HEK293 (cell line): ENCODE data around the gene BHMT2.

Source experiments
- AEBP2 ChIP-seq: fragments of 450-650 bp; formaldehyde crosslinking; IDR thresholded peaks from 2 replicates; pipeline ENCODE4 v1.5.1; 2016; ENCODE audit warnings: missing biosample characterization, missing genetic modification characterization, borderline replicate concordance
- ATF2 ChIP-seq: fragments of 450-650 bp; formaldehyde crosslinking; IDR thresholded peaks from 2 replicates; pipeline ENCODE4 v1.5.1; 2016; ENCODE audit warnings: missing biosample characterization, missing genetic modification characterization, low read depth
- BCL6B ChIP-seq: fragments of 450-650 bp; formaldehyde crosslinking; IDR thresholded peaks from 2 replicates; pipeline ENCODE4 v1.5.1; 2017; ENCODE audit warnings: missing biosample characterization, missing genetic modification characterization
- GLI2 ChIP-seq: fragments of 450-650 bp; formaldehyde crosslinking; IDR thresholded peaks from 2 replicates; pipeline ENCODE4; 2017; ENCODE audit warnings: missing biosample characterization, missing genetic modification characterization, low read depth, borderline replicate concordance
- GLIS1 ChIP-seq: fragments of 450-650 bp; formaldehyde crosslinking; IDR thresholded peaks from 2 replicates; pipeline ENCODE4 v1.5.1; 2016; ENCODE audit warnings: missing biosample characterization, missing genetic modification characterization
- RBAK ChIP-seq: fragments of 450-650 bp; formaldehyde crosslinking; IDR thresholded peaks from 2 replicates; pipeline ENCODE4 v1.5.1; 2016; ENCODE audit warnings: missing biosample characterization, missing genetic modification characterization
- SP7 ChIP-seq: fragments of 450-650 bp; formaldehyde crosslinking; IDR thresholded peaks from 2 replicates; pipeline ENCODE4 v1.5.1; 2016; ENCODE audit warnings: missing biosample characterization, missing genetic modification characterization
- YY1 ChIP-seq: fragments of 450-650 bp; formaldehyde crosslinking; IDR thresholded peaks from 2 replicates; pipeline ENCODE4 v1.5.1; 2018; ENCODE audit warnings: missing biosample characterization, missing genetic modification characterization
- ZBTB1 ChIP-seq: fragments of 450-650 bp; formaldehyde crosslinking; IDR thresholded peaks from 2 replicates; pipeline ENCODE4 v1.5.1; 2016; ENCODE audit warnings: missing biosample characterization, missing genetic modification characterization
- ZBTB48 ChIP-seq: fragments of 450-650 bp; formaldehyde crosslinking; IDR thresholded peaks from 2 replicates; pipeline ENCODE4 v1.5.1; 2016; ENCODE audit warnings: missing biosample characterization, missing genetic modification characterization
- ZBTB6 ChIP-seq: fragments of 450-650 bp; formaldehyde crosslinking; IDR thresholded peaks from 2 replicates; pipeline ENCODE4 v1.5.1; 2017; ENCODE audit warnings: missing biosample characterization, missing genetic modification characterization
- ZNF10 ChIP-seq: fragments of 450-650 bp; formaldehyde crosslinking; IDR thresholded peaks from 2 replicates; pipeline ENCODE4 v1.5.1; 2017; ENCODE audit warnings: missing biosample characterization, missing genetic modification characterization
- ZNF18 ChIP-seq: fragments of 450-650 bp; formaldehyde crosslinking; IDR thresholded peaks from 2 replicates; pipeline ENCODE4 v1.5.1; 2016; ENCODE audit warnings: missing biosample characterization, missing genetic modification characterization
- ZNF184 ChIP-seq: fragments of 450-650 bp; IDR thresholded peaks from 2 replicates; pipeline ENCODE4 v1.5.1; 2018; ENCODE audit warnings: missing biosample characterization, mild to moderate bottlenecking, missing genetic modification characterization
- ZNF248 ChIP-seq: fragments of 450-650 bp; formaldehyde crosslinking; IDR thresholded peaks from 2 replicates; pipeline ENCODE4 v1.5.1; 2017; ENCODE audit warnings: missing biosample characterization, missing genetic modification characterization
- ZNF26 ChIP-seq: fragments of 450-650 bp; formaldehyde crosslinking; IDR thresholded peaks from 2 replicates; pipeline ENCODE4 v1.5.1; 2016; ENCODE audit warnings: missing biosample characterization, missing genetic modification characterization
- ZNF311 ChIP-seq: fragments of 450-650 bp; formaldehyde crosslinking; IDR thresholded peaks from 2 replicates; pipeline ENCODE4 v1.5.1; 2017; ENCODE audit warnings: missing biosample characterization, missing genetic modification characterization, borderline replicate concordance
- ZNF510 ChIP-seq: fragments of 450-650 bp; formaldehyde crosslinking; IDR thresholded peaks from 2 replicates; pipeline ENCODE4 v1.5.1; 2018; ENCODE audit warnings: mild to moderate bottlenecking, missing genetic modification characterization, missing biosample characterization; ENCODE audit not compliant: insufficient replicate concordance
- ZNF518A ChIP-seq: fragments of 450-650 bp; formaldehyde crosslinking; conservative IDR thresholded peaks from 2 replicates; pipeline ENCODE4 v1.5.1; 2016; ENCODE audit warnings: low read depth, missing biosample characterization, missing genetic modification characterization
- ZNF560 ChIP-seq: fragments of 450-650 bp; formaldehyde crosslinking; IDR thresholded peaks from 2 replicates; pipeline ENCODE4 v1.5.1; 2017; ENCODE audit warnings: missing biosample characterization, missing genetic modification characterization, borderline replicate concordance
- ZNF626 ChIP-seq: fragments of 450-650 bp; sonication (Bioruptor Pico); formaldehyde crosslinking; IDR thresholded peaks from 2 replicates; pipeline ENCODE4 v1.5.1; 2018; ENCODE audit warnings: missing biosample characterization, missing genetic modification characterization, inconsistent platforms
- ZNF747 ChIP-seq: fragments of 450-650 bp; formaldehyde crosslinking; IDR thresholded peaks from 2 replicates; pipeline ENCODE4 v1.5.1; 2016; ENCODE audit warnings: missing biosample characterization, missing genetic modification characterization
- ZSCAN4 ChIP-seq: fragments of 450-650 bp; formaldehyde crosslinking; IDR thresholded peaks from 2 replicates; pipeline ENCODE4 v1.5.1; 2017; ENCODE audit warnings: missing biosample characterization, missing genetic modification characterization

BHMT2 gene

GRCh38 chr5:79133657-79134451 is 64.3 kb downstream of the BHMT2 start (continued):
- TF ChIP-seq ZNF518A (tag by site-specific recombination) (peak; percentile 51; the same call in 1 of the 2 replicates), ZNF26 (no peak), ZNF560 (tag by site-specific recombination) (no peak), ZNF184 (tag by site-specific recombination) (no peak), AEBP2 (tag by site-specific recombination) (no peak), ZSCAN4 (tag by site-specific recombination) (no peak), RBAK (no peak), ZNF626 (tag by site-specific recombination) (no peak), BCL6B (tag by site-specific recombination) (no peak), ZBTB1 (tag by site-specific recombination) (no peak), YY1 (tag by site-specific recombination) (no peak), GLIS1 (tag by site-specific recombination) (no peak), ZBTB6 (tag by site-specific recombination) (no peak), ZBTB48 (peak; percentile 65), ZNF10 (tag by site-specific recombination) (peak; percentile 85), ATF2 (tag by site-specific recombination) (0 out of 2 replicates have a peak, but pooled peaks have one; percentile 13), ZNF747 (tag by site-specific recombination) (no peak), ZNF311 (tag by site-specific recombination) (no peak), GLI2 (tag by site-specific recombination) (no peak), ZNF248 (no peak), ZNF510 (tag by site-specific recombination) (no peak), ZNF18 (tag by site-specific recombination) (no peak), SP7 (tag by site-specific recombination) (peak; percentile 52; the same call in 1 of the 2 replicates)
